Measurements from ENCODE around the gene TRIM50. TPM values are rescaled to one million over a fixed set of nuclear protein-coding genes. Genes with fewer than 3 reads are reported as not detected.
A peak's percentile ranks its signal among the peaks of the same experiment; 100 is the strongest.
"Not testable (repeated sequence)": the region's sequence is repeated elsewhere in the genome, so short reads cannot be mapped to it uniquely, and the experiment has no call there.

TRIM50 gene
- total RNA-seq, 2 donors from 2014 or later: 16.2 to 22.3 TPM

DNA sequence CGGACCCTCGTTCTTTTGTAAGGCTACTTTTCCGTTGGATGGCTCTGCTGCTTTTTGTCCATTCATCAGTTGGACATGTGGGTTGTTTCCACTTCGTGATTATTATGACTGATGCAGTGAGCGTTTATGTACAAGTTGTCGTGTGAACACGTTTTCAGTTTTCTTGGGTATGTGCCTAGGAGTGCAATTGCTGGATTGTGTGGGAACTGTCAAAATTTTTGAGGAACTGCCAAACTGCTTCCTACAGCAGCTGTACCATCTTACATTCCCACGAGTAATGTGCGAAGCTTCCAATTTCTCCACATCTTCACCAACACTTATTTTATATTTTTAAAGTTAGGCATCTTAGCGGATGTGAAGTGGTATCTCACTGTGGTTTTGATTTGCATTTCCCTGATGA lies 10.4 kb upstream of the TRIM50 start:
- H3K27ac ChIP-seq: no peak overlapping the region
- H3K4me1 ChIP-seq: peaks cover 8% of the 10 kb centered on the region
- no peak overlapping the region for H3K4me3 ChIP-seq
- WGBS, 2 donors: 63 to 67% methylated on average over 10 of the region's 10 CpGs
- no peaks in the 10 kb centered on the region for H3K36me3 ChIP-seq (replicated peaks in 1 of 2; ENCODE audit: insufficient read depth in 1 of 2, low read depth in 2 of 2)
- intact Hi-C loops (cut with DNase I): no loop called here
- ATAC-seq: no peak
- no peak for DNase-seq
- no peaks in the 10 kb centered on the region for H3K27me3 ChIP-seq
- TF ChIP-seq, protein P1, sequence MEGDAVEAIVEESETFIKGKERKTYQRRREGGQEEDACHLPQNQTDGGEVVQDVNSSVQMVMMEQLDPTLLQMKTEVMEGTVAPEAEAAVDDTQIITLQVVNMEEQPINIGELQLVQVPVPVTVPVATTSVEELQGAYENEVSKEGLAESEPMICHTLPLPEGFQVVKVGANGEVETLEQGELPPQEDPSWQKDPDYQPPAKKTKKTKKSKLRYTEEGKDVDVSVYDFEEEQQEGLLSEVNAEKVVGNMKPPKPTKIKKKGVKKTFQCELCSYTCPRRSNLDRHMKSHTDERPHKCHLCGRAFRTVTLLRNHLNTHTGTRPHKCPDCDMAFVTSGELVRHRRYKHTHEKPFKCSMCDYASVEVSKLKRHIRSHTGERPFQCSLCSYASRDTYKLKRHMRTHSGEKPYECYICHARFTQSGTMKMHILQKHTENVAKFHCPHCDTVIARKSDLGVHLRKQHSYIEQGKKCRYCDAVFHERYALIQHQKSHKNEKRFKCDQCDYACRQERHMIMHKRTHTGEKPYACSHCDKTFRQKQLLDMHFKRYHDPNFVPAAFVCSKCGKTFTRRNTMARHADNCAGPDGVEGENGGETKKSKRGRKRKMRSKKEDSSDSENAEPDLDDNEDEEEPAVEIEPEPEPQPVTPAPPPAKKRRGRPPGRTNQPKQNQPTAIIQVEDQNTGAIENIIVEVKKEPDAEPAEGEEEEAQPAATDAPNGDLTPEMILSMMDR (IDR thresholded peaks at IDR 0.05): no peak
- TF ChIP-seq POLR2A (IDR thresholded peaks at IDR 0.05): no peak
- H3K9me3 ChIP-seq: no peaks in the 10 kb centered on the region

DNA sequence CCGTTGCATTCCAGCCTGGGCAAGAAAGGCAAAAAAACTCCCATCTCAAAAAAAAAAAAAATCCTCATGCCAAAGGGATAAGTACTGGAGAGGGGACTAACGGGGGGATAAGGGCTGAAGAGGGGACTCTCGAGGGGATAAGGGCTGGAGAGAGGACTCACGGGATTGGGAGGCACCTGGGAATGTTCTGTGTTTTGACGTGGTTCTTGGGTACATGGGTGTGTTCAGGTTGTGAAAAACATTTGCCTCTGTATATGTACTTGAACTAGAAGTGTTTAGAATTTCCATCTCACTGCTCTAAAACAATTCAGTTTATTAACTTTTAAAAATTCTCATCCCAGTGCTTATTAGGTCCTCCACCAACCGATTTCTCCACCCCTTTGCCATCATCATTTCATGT lies 4.6 kb upstream of the TRIM50 start:
- H3K9me3 ChIP-seq: no peaks in the 10 kb centered on the region
- no peak overlapping the region for H3K4me3 ChIP-seq
- no peaks in the 10 kb centered on the region for H3K36me3 ChIP-seq (replicated peaks in 1 of 2; ENCODE audit: insufficient read depth in 1 of 2, low read depth in 2 of 2)
- H3K27ac ChIP-seq: no peak overlapping the region
- intact Hi-C loops (cut with DNase I): no loop called here
- H3K27me3 ChIP-seq: no peaks in the 10 kb centered on the region
- no peaks in the 10 kb centered on the region for H3K4me1 ChIP-seq
- TF ChIP-seq, protein P1 (IDR thresholded peaks at IDR 0.05): no peak
- no peak for TF ChIP-seq POLR2A (IDR thresholded peaks at IDR 0.05)
- WGBS, 2 donors: 75 to 80% methylated on average over 6 of the region's 6 CpGs
- DNase-seq (no peak), ATAC-seq (no peak)

- DNase-seq (no peak), ATAC-seq (no peak)
- H3K36me3 ChIP-seq (replicated peaks in 1 of 2; ENCODE audit: insufficient read depth in 1 of 2, low read depth in 2 of 2): no peaks in the 10 kb centered on the region
- 55 to 63% methylated on average over 6 of the region's 6 CpGs for WGBS, 2 donors
- no peak overlapping the region for H3K27ac ChIP-seq
- no peak for TF ChIP-seq POLR2A (IDR thresholded peaks at IDR 0.05)
- no peaks in the 10 kb centered on the region for H3K4me1 ChIP-seq
- H3K9me3 ChIP-seq: no peaks in the 10 kb centered on the region
- H3K27me3 ChIP-seq: no peaks in the 10 kb centered on the region
- intact Hi-C loops (cut with DNase I): no loop called here
- H3K4me3 ChIP-seq: no peak overlapping the region
Observed at GRCh38 chr7:73330772-73331171, 2.9 kb upstream of the TRIM50 start.

- TF ChIP-seq, protein P1 (IDR thresholded peaks at IDR 0.05): no peak
- TF ChIP-seq POLR2A (IDR thresholded peaks at IDR 0.05): no peak
- DNase-seq (peak in 1 of 4 donors; percentile 20), ATAC-seq (no peak)
- H3K36me3 ChIP-seq (replicated peaks in 1 of 2; ENCODE audit: insufficient read depth in 1 of 2, low read depth in 2 of 2): no peaks in the 10 kb centered on the region
- peaks cover 7% of the 10 kb centered on the region for H3K4me1 ChIP-seq
- H3K27ac ChIP-seq: no peak overlapping the region
- H3K27me3 ChIP-seq: no peaks in the 10 kb centered on the region
- intact Hi-C loops (cut with DNase I): no loop called here
- H3K9me3 ChIP-seq: no peaks in the 10 kb centered on the region
- no peak overlapping the region for H3K4me3 ChIP-seq
- WGBS, 2 donors: 63 to 77% methylated on average over 11 of the region's 11 CpGs
Observed at GRCh38 chr7:73329861-73330581, 2.1 kb upstream of the TRIM50 start.

DNA sequence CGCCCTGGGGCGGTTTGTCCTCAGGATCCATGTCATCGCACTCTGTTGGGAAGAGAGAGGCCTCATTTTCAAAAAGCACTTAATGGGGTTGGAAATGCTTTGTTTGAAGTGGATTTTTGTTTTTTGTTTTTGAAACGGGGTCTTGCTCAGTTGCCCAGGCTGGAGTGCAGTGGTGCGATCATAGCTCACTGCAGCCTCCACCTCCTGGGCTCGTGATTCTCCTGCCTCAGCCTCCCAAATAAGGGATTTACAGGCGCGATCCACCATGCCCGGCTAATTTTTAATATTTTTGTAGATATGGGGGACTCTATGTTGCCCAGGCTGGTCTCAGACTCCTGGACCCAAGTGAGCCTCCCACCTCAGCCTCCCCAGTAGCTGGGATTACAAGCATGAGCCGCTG lies 814 bp upstream of the TRIM50 start:
- no peak for DNase-seq
- 96 to 97% methylated on average over 7 to 10 of the region's 10 CpGs for WGBS, 2 donors
- no peak overlapping the region for H3K27ac ChIP-seq
- no peak overlapping the region for H3K4me3 ChIP-seq
- peaks cover 20% of the 10 kb centered on the region for H3K4me1 ChIP-seq
- no peak for ATAC-seq
- intact Hi-C loops (cut with DNase I): no loop called here
- no peaks in the 10 kb centered on the region for H3K9me3 ChIP-seq
- H3K36me3 ChIP-seq (replicated peaks in 1 of 2; ENCODE audit: insufficient read depth in 1 of 2, low read depth in 2 of 2): no peaks in the 10 kb centered on the region
- H3K27me3 ChIP-seq: no peaks in the 10 kb centered on the region
- TF ChIP-seq, protein P1 (IDR thresholded peaks at IDR 0.05): no peak
- TF ChIP-seq POLR2A (IDR thresholded peaks at IDR 0.05): no peak

GRCh38 chr7:73327449-73327848 lies 433 bp downstream of the TRIM50 start:
- H3K9me3 ChIP-seq; H3K36me3 ChIP-seq (replicated peaks in 1 of 2; ENCODE audit: insufficient read depth in 1 of 2, low read depth in 2 of 2); DNase-seq; H3K27ac ChIP-seq; H3K27me3 ChIP-seq; ATAC-seq; intact Hi-C loops (cut with DNase I); H3K4me3 ChIP-seq: not testable (repeated sequence)
- WGBS, 2 donors: 62 to 84% methylated on average over 3 to 6 of the region's 13 CpGs
- peaks cover 32% of the 10 kb centered on the region for H3K4me1 ChIP-seq

Data from body of pancreas (tissue), 4 donors.